ENCODE results near the gene CUX1.
"Not testable (repeated sequence)": the region's sequence is repeated elsewhere in the genome, so short reads cannot be mapped to it uniquely, and the experiment has no call there.

Gene CUX1

DNA sequence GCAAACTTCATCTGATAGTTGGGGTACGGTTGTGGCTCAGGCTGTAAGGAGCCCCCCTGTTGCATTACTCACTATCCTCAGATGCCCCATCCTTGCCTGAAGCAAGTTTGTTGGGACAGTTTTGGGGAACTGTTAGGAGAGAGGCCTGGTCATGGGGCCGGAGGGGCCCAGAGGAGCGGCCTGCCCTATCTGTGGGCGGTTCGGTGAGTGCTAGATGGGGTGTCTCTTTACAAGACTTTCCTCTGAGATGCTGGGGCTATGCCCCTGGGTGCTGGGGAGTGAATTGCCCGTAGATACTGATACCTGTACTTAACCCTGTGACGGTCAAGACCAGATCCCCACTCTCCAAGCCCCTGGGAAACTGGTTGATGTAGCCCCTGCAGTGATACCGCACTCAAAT, 12.4 kb downstream of the CUX1 start:
- no peak for TF ChIP-seq POLR2AphosphoS5 (IDR thresholded peaks at IDR 0.05; ENCODE audit: low read depth)
- TF ChIP-seq, protein P1, sequence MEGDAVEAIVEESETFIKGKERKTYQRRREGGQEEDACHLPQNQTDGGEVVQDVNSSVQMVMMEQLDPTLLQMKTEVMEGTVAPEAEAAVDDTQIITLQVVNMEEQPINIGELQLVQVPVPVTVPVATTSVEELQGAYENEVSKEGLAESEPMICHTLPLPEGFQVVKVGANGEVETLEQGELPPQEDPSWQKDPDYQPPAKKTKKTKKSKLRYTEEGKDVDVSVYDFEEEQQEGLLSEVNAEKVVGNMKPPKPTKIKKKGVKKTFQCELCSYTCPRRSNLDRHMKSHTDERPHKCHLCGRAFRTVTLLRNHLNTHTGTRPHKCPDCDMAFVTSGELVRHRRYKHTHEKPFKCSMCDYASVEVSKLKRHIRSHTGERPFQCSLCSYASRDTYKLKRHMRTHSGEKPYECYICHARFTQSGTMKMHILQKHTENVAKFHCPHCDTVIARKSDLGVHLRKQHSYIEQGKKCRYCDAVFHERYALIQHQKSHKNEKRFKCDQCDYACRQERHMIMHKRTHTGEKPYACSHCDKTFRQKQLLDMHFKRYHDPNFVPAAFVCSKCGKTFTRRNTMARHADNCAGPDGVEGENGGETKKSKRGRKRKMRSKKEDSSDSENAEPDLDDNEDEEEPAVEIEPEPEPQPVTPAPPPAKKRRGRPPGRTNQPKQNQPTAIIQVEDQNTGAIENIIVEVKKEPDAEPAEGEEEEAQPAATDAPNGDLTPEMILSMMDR (IDR thresholded peaks at IDR 0.05; ENCODE audit: insufficient read depth, low read length), result no peak
- no peak for TF ChIP-seq GABPA (IDR thresholded peaks at IDR 0.05; ENCODE audit: low read depth)
- no peak for TF ChIP-seq SPI1 (IDR thresholded peaks at IDR 0.05; ENCODE audit: borderline replicate concordance, low read depth)
- TF ChIP-seq, protein P2, sequence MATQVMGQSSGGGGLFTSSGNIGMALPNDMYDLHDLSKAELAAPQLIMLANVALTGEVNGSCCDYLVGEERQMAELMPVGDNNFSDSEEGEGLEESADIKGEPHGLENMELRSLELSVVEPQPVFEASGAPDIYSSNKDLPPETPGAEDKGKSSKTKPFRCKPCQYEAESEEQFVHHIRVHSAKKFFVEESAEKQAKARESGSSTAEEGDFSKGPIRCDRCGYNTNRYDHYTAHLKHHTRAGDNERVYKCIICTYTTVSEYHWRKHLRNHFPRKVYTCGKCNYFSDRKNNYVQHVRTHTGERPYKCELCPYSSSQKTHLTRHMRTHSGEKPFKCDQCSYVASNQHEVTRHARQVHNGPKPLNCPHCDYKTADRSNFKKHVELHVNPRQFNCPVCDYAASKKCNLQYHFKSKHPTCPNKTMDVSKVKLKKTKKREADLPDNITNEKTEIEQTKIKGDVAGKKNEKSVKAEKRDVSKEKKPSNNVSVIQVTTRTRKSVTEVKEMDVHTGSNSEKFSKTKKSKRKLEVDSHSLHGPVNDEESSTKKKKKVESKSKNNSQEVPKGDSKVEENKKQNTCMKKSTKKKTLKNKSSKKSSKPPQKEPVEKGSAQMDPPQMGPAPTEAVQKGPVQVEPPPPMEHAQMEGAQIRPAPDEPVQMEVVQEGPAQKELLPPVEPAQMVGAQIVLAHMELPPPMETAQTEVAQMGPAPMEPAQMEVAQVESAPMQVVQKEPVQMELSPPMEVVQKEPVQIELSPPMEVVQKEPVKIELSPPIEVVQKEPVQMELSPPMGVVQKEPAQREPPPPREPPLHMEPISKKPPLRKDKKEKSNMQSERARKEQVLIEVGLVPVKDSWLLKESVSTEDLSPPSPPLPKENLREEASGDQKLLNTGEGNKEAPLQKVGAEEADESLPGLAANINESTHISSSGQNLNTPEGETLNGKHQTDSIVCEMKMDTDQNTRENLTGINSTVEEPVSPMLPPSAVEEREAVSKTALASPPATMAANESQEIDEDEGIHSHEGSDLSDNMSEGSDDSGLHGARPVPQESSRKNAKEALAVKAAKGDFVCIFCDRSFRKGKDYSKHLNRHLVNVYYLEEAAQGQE (IDR thresholded peaks at IDR 0.05; ENCODE audit: insufficient replicate concordance, low read depth), result no peak
- Histone ChIP-seq H3K27me3 (ENCODE audit: insufficient read depth, poor library complexity, severe bottlenecking) (no peaks in the 10 kb centered on the region), H3K27ac (replicated peaks) (no peak overlapping the region), H3K4me3 (replicated peaks; ENCODE audit: insufficient read depth, low read length) (no peak overlapping the region)
- no peak for DNase-seq (ENCODE audit: low read depth in 1 of 2, low spot score in 1 of 2)

DNA sequence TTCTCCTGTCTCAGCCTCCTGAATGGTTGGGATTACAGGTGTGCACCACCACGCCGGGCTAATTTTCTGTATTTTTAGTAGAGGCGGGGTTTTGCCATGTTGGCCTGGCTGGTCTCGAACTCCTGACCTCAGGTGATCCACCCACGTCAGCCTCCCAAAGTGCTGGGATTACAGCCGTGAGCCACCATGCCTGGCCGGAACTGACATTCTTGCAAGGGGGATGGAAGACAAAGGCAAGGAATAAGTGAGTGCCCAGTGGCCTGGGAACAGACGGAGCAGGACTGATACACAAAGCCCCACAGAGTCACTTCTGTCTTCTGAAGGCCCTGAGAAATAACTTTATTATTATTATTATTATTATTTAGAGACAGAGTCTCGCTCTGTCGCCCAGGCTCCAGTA, 14.0 kb downstream of the CUX1 start:
- not testable (repeated sequence) for H3K27ac ChIP-seq (replicated peaks); H3K4me3 ChIP-seq (replicated peaks; ENCODE audit: insufficient read depth, low read length); H3K27me3 ChIP-seq (ENCODE audit: insufficient read depth, poor library complexity, severe bottlenecking); DNase-seq (ENCODE audit: low read depth in 1 of 2, low spot score in 1 of 2)

DNA sequence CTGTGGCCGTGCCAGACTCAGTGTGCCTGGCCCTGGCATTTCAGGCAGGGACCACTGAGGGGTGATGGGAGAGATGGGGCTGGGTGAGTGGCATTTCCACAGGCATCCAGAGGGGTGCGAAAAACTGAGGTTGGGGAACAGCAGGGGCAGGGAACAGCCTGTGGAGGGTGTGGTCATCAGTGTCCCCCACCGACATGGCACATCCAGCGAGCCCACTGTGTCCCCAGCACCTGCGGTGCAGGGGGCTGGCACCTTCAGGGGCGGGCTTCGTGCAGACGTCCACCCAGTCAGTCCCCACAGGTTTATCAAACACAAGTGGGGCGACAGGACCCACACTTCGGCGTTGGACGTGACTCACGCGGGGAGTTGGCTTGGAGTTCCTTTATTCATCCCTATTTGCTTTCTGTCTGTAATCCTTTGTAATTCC, 14.8 kb downstream of the CUX1 start:
- H3K4me3 ChIP-seq (replicated peaks; ENCODE audit: insufficient read depth, low read length), result no peak overlapping the region
- TF ChIP-seq, protein P2 (IDR thresholded peaks at IDR 0.05; ENCODE audit: insufficient replicate concordance, low read depth), result no peak
- TF ChIP-seq, protein P1 (IDR thresholded peaks at IDR 0.05; ENCODE audit: insufficient read depth, low read length), result no peak
- no peaks in the 10 kb centered on the region for H3K27me3 ChIP-seq (ENCODE audit: insufficient read depth, poor library complexity, severe bottlenecking)
- DNase-seq (ENCODE audit: low read depth in 1 of 2, low spot score in 1 of 2), result no peak
- H3K27ac ChIP-seq (replicated peaks), result no peak overlapping the region

DNA sequence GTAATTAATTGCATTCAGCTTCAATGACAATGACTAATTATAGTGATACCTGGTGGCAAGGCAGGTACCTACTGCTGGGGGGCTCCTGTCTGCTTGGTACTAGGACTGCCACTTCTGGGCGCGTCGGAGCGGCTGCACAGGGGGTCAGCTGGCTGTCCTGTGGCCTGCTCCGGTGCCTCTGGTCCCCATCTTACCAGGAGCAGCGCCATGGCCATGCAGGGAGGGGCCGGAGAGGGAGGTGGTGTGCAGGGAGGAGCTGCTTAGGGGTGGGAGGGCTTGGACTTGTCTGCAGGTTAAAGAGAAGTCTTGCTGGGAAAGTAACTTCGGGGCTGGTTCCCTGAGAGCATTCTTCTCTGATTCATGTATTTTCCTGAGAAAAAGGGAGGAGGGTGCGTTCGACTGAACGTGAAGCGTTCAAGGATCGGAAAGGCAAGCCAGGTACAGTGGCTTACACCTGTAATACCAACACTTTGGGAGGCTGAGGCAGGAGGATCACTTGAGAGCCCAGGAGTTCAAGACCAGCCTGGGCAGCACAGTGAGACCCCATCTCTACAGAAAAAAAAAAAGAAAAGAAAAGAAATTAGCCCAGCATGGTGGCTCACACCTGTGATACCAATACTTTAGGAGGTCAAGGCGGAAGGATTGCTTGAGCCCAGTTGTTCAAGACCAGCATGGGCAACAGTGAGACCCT, 15.4 kb downstream of the CUX1 start:
- no peak overlapping the region for H3K4me3 ChIP-seq (replicated peaks; ENCODE audit: insufficient read depth, low read length)

More for the DNA sequence above, 15.4 kb downstream of the CUX1 start:
- Histone ChIP-seq H3K27ac (replicated peaks) (no peak overlapping the region), H3K27me3 (ENCODE audit: insufficient read depth, poor library complexity, severe bottlenecking) (no peaks in the 10 kb centered on the region)
- no peak for TF ChIP-seq POLR2AphosphoS5 (IDR thresholded peaks at IDR 0.05; ENCODE audit: low read depth)
- TF ChIP-seq, protein P1 (IDR thresholded peaks at IDR 0.05; ENCODE audit: insufficient read depth, low read length), result no peak
- TF ChIP-seq SPI1 (IDR thresholded peaks at IDR 0.05; ENCODE audit: borderline replicate concordance, low read depth), result no peak
- TF ChIP-seq, protein P2 (IDR thresholded peaks at IDR 0.05; ENCODE audit: insufficient replicate concordance, low read depth), result no peak
- no peak for TF ChIP-seq GABPA (IDR thresholded peaks at IDR 0.05; ENCODE audit: low read depth)
- DNase-seq (ENCODE audit: low read depth in 1 of 2, low spot score in 1 of 2), result no peak

All from HL-60 (cell line).